NT2/D1 (cell line): ENCODE measurements around the gene TRIM9.
"Not testable (repeated sequence)": the region's sequence is repeated elsewhere in the genome, so short reads cannot be mapped to it uniquely, and the experiment has no call there.

Experiments used
- DNase-seq: peaks from one replicate; pipeline ENCODE4 v3.0.0-alpha.2; 2011; ENCODE audit warnings: low read depth, low spot score
- H3K27me3 ChIP-seq: 2 replicates; pipeline ENCODE4 v1.6.0; 2011; ENCODE audit warnings: mild to moderate bottlenecking; ENCODE audit not compliant: insufficient read length, insufficient read depth
- H3K36me3 ChIP-seq: 2 replicates; pipeline ENCODE4 v1.6.1; 2011; ENCODE audit warnings: mild to moderate bottlenecking, low read length, mixed read lengths; ENCODE audit not compliant: insufficient read depth, insufficient read length
- H3K4me1 ChIP-seq: 2 replicates; pipeline ENCODE4 v1.5.1; 2011; ENCODE audit not compliant: insufficient read depth, insufficient read length
- H3K4me3 ChIP-seq: 2 replicates; pipeline ENCODE4 v1.5.1; 2011; ENCODE audit warnings: low read depth; ENCODE audit not compliant: insufficient read length
- H3K9ac ChIP-seq: 2 replicates; pipeline ENCODE4 v1.6.0; 2011; ENCODE audit warnings: low read depth; ENCODE audit not compliant: insufficient read length
- H3K9me3 ChIP-seq: 2 replicates; pipeline ENCODE4 v1.5.1; 2011; ENCODE audit warnings: mild to moderate bottlenecking, low read length; ENCODE audit not compliant: insufficient read depth
- SUZ12 ChIP-seq: IDR thresholded peaks from 2 replicates; pipeline ENCODE4 v1.6.1; 2011; ENCODE audit not compliant: insufficient read length, insufficient read depth; ENCODE audit errors: extremely low read depth
- YY1 ChIP-seq: IDR thresholded peaks from 2 replicates; pipeline ENCODE4 v1.6.1; 2011; ENCODE audit not compliant: insufficient read length, insufficient read depth
- ZNF274 ChIP-seq: IDR thresholded peaks from 2 replicates; pipeline ENCODE4 v1.6.1; 2011; ENCODE audit warnings: mild to moderate bottlenecking, low read depth, low read length

Gene TRIM9

GRCh38 chr14:51002406-51002999 is 92.4 kb downstream of the TRIM9 start:
- H3K4me3 ChIP-seq, result no peak overlapping the region
- H3K36me3 ChIP-seq, result no peaks in the 10 kb centered on the region
- no peaks in the 10 kb centered on the region for H3K4me1 ChIP-seq
- TF ChIP-seq ZNF274, result no peak
- TF ChIP-seq YY1, result no peak
- TF ChIP-seq SUZ12, result no peak
- H3K27me3 ChIP-seq, result no peaks in the 10 kb centered on the region
- no peaks in the 10 kb centered on the region for H3K9me3 ChIP-seq
- DNase-seq, result no peak
- H3K9ac ChIP-seq, result no peak overlapping the region

DNA sequence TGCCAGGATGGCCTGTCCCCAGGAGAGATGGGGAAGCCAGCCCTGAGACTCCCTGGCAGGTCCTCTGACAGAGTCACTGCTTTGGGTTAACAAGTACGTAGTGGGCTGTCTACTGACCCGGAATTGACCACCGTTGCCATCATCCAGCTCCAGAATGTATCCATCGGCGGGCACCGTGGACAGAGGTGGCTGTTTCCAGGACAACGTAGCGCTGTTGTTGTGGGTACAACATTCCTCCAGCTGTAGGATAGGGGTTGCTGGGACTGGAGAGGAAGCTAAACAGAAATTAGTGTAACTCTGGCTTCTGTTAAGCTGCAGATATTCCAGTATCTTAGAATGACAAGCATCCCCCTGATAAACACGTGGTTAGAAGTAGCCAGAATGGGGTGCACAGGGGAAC is 94.3 kb downstream of the TRIM9 start:
- Histone ChIP-seq H3K9me3 (no peaks in the 10 kb centered on the region), H3K27me3 (no peaks in the 10 kb centered on the region), H3K4me1 (no peaks in the 10 kb centered on the region), H3K4me3 (no peak overlapping the region), H3K36me3 (no peaks in the 10 kb centered on the region), H3K9ac (no peak overlapping the region)
- no peak for TF ChIP-seq ZNF274
- no peak for TF ChIP-seq SUZ12
- no peak for TF ChIP-seq YY1
- no peak for DNase-seq

GRCh38 chr14:50999726-51000125 is 95.2 kb downstream of the TRIM9 start:
- no peak for DNase-seq
- TF ChIP-seq ZNF274, result no peak
- no peak for TF ChIP-seq YY1
- TF ChIP-seq SUZ12, result no peak
- Histone ChIP-seq H3K4me3 (no peak overlapping the region), H3K4me1 (no peaks in the 10 kb centered on the region), H3K9ac (no peak overlapping the region), H3K36me3 (no peaks in the 10 kb centered on the region), H3K9me3 (no peaks in the 10 kb centered on the region), H3K27me3 (no peaks in the 10 kb centered on the region)

GRCh38 chr14:50998612-50999011 is 96.3 kb downstream of the TRIM9 start:
- no peaks in the 10 kb centered on the region for H3K9me3 ChIP-seq
- H3K4me1 ChIP-seq, result no peaks in the 10 kb centered on the region
- no peak for TF ChIP-seq YY1
- no peak for TF ChIP-seq ZNF274
- TF ChIP-seq SUZ12, result no peak
- DNase-seq, result no peak
- H3K4me3 ChIP-seq, result no peak overlapping the region
- H3K36me3 ChIP-seq, result no peaks in the 10 kb centered on the region
- no peaks in the 10 kb centered on the region for H3K27me3 ChIP-seq
- H3K9ac ChIP-seq, result no peak overlapping the region

DNA sequence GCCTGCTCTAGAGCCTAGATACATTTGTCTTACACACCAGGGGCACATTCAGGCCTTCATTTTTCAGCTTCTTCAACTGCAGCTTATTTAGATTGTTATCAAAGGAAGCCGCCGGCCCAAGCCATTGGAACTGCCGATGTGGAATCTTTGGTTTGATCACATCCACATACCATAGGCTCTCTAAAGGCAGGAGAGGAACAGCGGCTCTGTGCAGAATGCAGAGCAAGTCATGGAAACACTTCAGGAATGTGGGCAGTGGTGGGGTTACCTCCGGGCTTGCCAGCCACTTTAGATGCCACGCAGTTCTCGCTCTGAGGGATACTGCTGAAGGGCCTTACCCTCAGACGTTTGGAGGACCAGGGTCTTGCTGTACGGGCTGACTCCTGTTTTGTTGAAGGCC is 97.2 kb downstream of the TRIM9 start:
- TF ChIP-seq SUZ12 (no peak), ZNF274 (no peak), YY1 (no peak)
- Histone ChIP-seq H3K4me3 (no peak overlapping the region), H3K9me3 (no peaks in the 10 kb centered on the region), H3K36me3 (no peaks in the 10 kb centered on the region), H3K9ac (no peak overlapping the region), H3K27me3 (no peaks in the 10 kb centered on the region), H3K4me1 (no peaks in the 10 kb centered on the region)
- DNase-seq, result no peak

DNA sequence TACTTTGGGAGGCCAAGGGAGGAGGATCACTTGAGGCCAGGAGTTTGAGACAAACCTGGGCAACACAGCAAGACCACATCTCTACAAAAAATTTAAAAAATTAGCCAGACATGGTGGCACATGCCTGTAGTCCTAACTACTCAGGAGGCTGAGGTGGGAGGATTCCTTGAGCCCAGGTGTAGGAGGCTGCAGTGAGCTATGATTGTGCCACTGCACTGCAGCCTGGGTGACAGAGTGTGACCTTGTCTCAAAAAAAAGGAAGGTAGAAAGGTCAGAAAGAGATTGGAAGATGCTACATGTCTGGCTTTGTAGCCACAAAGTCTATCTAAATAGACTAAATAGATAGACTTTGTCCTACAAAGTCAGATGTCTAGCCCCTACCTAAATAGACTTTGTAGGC is 100.7 kb downstream of the TRIM9 start:
- not testable (repeated sequence) for H3K36me3 ChIP-seq, H3K9ac ChIP-seq, H3K4me3 ChIP-seq, DNase-seq, H3K9me3 ChIP-seq, H3K27me3 ChIP-seq, H3K4me1 ChIP-seq

- no peaks in the 10 kb centered on the region for H3K36me3 ChIP-seq
- no peaks in the 10 kb centered on the region for H3K27me3 ChIP-seq
- DNase-seq, result peak; percentile 11
- no peaks in the 10 kb centered on the region for H3K4me1 ChIP-seq
- H3K4me3 ChIP-seq, result no peak overlapping the region
- H3K9me3 ChIP-seq, result no peaks in the 10 kb centered on the region; the same call in 1 of the 2 replicates
- H3K9ac ChIP-seq, result no peak overlapping the region
- TF ChIP-seq SUZ12, result no peak
- TF ChIP-seq YY1, result no peak
- no peak for TF ChIP-seq ZNF274
Observed at GRCh38 chr14:50985859-50986331, 109.0 kb downstream of the TRIM9 start.
